22Rv1 (cell line): Measurements from ENCODE around the gene COL4A1.

ENCODE experiments used
- H3K27ac ChIP-seq: fragments of 450-650 bp; 2 replicates; pipeline ENCODE4 v1.5.1; 2017
- CTCF ChIP-seq: fragments of 450-650 bp; IDR thresholded peaks from 2 replicates; pipeline ENCODE4 v1.5.1; 2017; ENCODE audit warnings: mild to moderate bottlenecking
- ZFX ChIP-seq: fragments of 450-650 bp; IDR thresholded peaks from 2 replicates; pipeline ENCODE4 v1.6.1; 2017; ENCODE audit warnings: antibody characterized with exemption, borderline replicate concordance

Gene COL4A1

DNA sequence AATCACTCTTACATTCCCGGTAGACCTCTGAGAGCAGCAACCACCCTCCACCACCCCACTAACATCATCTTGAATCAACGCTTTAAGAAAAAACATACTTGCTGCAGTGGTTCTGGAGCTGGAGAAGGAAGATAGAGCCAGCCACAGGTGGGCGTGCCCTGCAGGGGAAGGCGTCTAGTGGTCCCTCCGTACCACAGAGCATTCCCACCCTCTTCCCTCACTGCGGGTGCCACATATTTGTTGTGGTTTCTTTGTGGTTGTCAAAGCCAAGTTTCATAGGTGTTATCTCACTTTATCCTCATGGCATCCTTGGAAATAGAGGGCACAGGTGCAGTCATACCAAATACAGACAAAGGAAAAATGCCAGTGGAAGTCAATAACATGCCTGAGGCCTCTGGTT is 22.3 kb upstream of the COL4A1 start:
- H3K27ac ChIP-seq, result no peak overlapping the region
- TF ChIP-seq ZFX (no peak), CTCF (no peak)

GRCh38 chr13:110328573-110328972 is 21.6 kb upstream of the COL4A1 start:
- no peak for TF ChIP-seq ZFX
- no peak overlapping the region for H3K27ac ChIP-seq

DNA sequence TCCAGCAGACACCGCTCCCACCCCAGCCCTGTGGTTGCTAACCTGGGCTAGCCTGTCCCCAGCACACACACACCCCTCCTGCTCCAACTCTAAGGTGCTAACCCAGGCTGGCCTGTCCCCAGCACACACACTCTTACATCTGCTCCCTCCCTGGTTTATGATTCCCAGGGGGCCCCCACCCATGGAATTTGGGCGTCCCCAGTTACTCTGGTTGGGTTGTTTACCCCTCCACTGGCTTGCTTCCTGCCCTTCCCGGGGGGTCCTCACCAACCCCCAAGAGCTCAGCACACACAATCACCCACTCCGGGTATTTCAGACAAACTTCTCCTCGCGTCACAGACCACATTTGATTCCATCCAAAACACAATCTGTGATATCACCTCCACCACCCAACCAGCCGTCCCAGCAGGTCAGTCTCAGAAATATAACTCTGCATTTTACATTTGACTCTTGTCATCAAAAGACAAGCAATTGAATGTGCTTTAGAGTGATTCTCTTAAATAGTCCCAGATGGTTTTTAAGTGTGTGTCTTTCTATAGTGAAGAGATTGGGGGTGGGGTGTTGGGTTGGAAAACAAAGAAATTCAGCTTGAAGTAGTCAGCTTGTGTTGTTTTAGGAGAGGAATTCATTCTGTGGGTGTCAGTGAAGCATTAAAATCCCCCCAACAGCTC is 20.2 kb upstream of the COL4A1 start:
- TF ChIP-seq CTCF (no peak), ZFX (no peak)
- no peak overlapping the region for H3K27ac ChIP-seq

DNA sequence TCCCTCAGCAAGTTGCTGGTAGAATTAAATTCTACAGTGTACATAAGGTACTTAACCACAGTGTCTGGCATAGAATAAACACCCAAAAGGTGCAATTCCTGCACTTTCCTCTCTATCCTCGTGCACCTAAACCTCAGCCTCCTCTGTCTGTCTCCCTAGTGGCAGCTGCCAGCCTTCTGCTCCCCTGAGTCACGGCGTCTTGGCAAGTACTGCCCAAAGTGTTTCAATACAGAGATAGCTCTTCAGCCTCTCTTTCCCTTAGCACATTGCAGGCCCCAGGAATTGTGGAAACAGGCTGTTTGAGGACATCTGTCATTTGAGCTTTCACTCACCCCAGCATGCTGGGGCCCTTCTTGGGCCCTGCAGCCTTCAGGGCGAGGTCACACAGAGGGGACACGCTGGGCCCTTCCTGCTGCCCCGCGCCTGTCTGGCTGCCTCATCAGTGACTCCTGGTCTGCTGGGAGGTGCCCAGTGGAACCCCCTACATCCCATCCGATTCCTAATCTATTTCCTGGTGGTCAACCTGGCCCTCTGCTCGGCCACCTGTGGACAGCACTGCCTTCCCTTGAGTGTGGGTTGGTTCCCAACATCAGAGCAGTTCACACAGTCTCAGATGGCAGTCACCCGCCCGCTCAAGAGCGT is 19.4 kb upstream of the COL4A1 start:
- no peak overlapping the region for H3K27ac ChIP-seq
- no peak for TF ChIP-seq CTCF

- TF ChIP-seq ZFX (no peak), CTCF (no peak)
- no peak overlapping the region for H3K27ac ChIP-seq
Observed at GRCh38 chr13:110324026-110324749, 17.2 kb upstream of the COL4A1 start.

DNA sequence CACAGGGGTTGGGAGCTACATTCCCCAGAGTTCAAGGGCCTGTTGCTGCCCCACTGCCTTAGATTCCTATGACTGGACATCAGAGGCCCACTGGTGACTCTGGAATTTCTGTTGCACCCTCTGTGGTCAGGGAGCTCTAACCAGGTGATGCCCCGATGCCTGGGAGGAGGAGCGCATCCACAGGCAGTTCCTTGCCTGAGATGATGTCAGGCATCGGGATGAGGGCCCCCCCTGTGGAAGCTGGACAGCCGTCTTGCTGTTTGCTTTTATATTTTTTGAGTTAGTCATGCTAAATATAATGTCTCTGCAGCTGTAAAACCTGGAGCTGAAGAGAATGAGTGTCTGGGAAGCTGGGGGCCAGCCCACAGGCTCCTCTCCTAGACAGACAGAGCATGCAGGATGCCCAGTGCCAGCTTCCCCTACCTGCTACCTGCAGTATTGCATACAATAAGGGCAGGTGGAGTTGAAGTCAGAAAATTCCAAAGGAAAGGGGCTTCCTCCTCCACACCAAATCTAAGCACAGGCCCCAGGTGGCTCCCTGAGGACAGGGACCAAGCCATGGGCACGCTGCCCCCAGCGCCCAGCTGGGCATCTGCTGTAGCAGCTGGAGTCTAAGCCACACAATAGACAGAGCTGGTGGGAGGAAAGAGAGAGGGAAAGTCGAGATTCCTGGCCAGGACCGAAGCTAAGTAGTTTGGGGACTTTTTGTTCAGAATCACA is 16.4 kb upstream of the COL4A1 start:
- TF ChIP-seq ZFX (no peak), CTCF (no peak)
- no peak overlapping the region for H3K27ac ChIP-seq

DNA sequence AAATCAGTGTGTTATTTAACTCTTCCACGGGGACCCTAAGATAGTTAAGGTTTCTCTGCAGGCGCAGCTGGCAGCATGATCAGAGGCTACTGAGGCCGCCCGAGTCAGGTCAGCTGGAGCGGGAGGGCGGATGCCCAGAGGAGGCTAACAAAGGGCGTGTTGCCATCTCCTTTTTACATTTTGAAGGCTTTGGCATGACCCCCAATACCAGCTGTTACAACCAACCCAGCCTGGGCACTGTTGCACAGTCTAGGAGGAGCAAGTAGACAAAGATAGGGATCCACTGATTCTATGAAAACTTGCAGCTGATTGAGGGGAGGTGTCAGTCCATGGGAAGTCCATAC is 15.8 kb upstream of the COL4A1 start:
- TF ChIP-seq CTCF, result no peak
- no peak for TF ChIP-seq ZFX
- no peak overlapping the region for H3K27ac ChIP-seq
